Measurements from ENCODE around the gene IL13RA1. TPM values are rescaled to one million over a fixed set of nuclear protein-coding genes. Genes with fewer than 3 reads are reported as not detected.

The IL13RA1 gene
- total RNA-seq, 2 donors from 2014 or later = 14.5 to 29.8 TPM

DNA sequence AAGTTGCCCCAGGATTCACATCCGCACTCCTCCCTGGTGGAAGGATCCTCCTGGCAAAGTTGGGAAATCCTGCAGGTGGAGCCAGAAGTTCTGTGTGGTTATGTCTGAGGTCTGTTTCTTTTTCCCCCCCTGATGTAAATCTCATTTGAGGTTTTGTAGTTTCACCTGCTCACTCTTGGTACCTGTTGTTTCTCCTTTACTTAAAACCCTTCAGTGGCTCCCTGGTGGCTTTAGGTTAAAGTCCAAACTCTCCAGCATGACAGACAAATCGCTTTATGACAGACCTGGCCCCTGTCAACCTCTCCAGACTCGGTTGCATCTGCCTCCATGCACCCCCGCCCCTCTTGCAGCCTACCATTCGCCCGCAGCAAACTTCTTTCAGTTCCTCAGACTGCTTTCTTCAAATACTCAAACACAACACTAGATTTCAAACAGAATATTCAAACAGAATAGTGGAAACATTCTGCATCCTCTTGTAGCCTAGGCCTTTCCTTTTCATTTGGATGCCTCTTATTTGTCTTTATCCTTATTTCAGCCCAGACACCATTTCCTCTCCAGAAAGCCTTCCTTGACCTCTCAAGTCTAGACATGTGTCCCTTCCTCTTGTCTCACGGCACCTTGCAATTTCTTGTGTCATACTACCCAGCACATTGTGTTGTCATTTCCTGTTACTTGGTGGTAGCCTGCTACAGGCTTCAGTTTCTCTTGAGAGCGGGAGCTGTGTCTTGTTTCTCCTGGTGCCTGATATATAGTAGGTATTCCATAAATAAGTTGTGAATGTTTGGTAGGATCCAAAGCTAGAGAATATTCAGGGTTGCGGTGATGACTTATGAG lies 24.8 kb downstream of the IL13RA1 start:
- Histone ChIP-seq H3K4me3 (no peak overlapping the region), H3K27me3 (no peaks in the 10 kb centered on the region), H3K4me1 (no peaks in the 10 kb centered on the region), H3K27ac (no peak overlapping the region), H3K36me3 (no peaks in the 10 kb centered on the region), H3K9me3 (no peaks in the 10 kb centered on the region)
- TF ChIP-seq, protein P1, sequence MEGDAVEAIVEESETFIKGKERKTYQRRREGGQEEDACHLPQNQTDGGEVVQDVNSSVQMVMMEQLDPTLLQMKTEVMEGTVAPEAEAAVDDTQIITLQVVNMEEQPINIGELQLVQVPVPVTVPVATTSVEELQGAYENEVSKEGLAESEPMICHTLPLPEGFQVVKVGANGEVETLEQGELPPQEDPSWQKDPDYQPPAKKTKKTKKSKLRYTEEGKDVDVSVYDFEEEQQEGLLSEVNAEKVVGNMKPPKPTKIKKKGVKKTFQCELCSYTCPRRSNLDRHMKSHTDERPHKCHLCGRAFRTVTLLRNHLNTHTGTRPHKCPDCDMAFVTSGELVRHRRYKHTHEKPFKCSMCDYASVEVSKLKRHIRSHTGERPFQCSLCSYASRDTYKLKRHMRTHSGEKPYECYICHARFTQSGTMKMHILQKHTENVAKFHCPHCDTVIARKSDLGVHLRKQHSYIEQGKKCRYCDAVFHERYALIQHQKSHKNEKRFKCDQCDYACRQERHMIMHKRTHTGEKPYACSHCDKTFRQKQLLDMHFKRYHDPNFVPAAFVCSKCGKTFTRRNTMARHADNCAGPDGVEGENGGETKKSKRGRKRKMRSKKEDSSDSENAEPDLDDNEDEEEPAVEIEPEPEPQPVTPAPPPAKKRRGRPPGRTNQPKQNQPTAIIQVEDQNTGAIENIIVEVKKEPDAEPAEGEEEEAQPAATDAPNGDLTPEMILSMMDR (IDR thresholded peaks at IDR 0.05) = no peak
- no peak for DNase-seq (ENCODE audit: low spot score)

DNA sequence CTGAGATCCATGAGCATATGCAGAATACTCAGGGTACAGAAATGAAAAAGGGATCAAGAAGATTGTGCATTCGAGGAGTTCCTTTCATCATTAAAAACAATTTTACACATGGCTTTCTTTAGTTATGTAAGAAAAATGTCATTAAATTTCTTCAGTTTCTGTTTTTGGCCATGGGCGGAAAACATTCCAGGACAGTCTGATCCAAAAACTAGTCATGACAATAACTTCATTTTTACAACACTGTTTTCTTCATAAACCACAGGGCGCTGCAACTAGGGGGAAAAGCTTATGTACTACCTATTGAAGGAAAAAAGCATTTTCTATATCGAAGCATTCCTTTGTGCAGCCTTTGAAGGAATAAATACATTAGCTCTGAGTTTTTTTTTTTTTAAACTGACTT lies 28.2 kb downstream of the IL13RA1 start:
- TF ChIP-seq, protein P1 (IDR thresholded peaks at IDR 0.05) = no peak
- no peak overlapping the region for H3K4me3 ChIP-seq
- H3K9me3 ChIP-seq = no peaks in the 10 kb centered on the region
- H3K27ac ChIP-seq = no peak overlapping the region
- H3K27me3 ChIP-seq = no peaks in the 10 kb centered on the region
- DNase-seq (ENCODE audit: low spot score) = no peak
- no peaks in the 10 kb centered on the region for H3K36me3 ChIP-seq
- H3K4me1 ChIP-seq = no peaks in the 10 kb centered on the region

DNA sequence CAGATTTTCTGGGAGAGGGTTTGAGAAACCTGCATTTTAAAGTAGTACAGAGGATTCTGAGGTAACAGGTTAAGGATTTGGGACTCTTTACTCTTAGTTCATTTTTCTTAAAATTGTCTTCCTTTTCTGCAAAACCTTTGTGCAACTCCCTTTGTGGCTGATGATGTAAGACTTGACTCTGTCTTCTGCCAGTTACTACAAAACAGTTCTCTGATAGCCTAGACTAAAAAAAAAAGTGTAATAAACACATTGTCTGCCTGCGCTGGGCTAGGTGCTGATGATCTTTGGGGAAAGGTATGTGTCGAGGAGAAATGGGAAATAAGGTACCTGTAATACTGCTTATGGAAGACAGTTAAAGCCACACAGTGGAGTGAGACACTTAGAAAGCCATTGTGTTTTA lies 28.7 kb downstream of the IL13RA1 start:
- Histone ChIP-seq H3K4me3 (no peak overlapping the region), H3K36me3 (no peaks in the 10 kb centered on the region), H3K27me3 (no peaks in the 10 kb centered on the region), H3K4me1 (no peaks in the 10 kb centered on the region), H3K27ac (no peak overlapping the region), H3K9me3 (no peaks in the 10 kb centered on the region)
- TF ChIP-seq, protein P1 (IDR thresholded peaks at IDR 0.05) = no peak
- no peak for DNase-seq (ENCODE audit: low spot score)

DNA sequence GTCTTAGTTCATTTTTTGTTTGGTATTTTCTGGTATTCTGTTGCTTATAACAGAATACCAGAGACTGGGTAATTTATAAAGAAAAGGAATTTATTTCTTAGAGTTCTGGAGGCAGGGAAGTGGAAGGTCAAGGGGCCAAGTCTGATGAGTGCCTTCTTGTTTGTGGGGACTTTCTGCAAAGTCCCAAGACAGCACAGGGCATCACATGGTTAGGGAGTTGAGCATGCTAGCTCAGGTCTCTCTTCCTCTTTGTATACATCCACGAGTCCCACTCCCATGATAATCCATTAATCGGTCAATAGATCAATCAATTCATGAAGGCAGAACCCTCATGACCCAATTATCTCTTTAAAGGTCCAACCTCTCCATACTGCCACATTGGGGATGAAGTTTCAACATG lies 31.1 kb downstream of the IL13RA1 start:
- Histone ChIP-seq H3K4me3 (no peak overlapping the region), H3K27me3 (no peaks in the 10 kb centered on the region), H3K4me1 (no peaks in the 10 kb centered on the region), H3K36me3 (no peaks in the 10 kb centered on the region), H3K9me3 (no peaks in the 10 kb centered on the region), H3K27ac (no peak overlapping the region)
- DNase-seq (ENCODE audit: low spot score) = no peak
- TF ChIP-seq, protein P1 (IDR thresholded peaks at IDR 0.05) = no peak

DNA sequence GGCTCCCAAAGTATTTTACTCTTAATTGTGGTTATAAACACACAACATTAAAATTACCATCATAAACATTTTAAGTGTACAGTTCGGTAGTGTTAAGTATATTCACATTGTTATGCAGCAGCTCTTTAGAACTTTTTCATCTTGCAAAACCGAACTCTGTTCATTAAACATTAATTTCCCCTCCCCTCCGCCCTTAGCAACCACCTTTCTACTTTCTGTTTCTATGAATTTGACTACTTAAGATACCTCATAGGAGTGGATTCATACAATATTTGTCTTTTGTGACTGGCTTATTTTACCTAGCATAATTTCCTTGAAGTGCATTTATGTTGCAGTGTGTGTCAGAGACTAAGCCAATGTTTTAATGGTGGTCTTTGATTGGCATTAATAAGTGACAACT lies 32.6 kb downstream of the IL13RA1 start:
- H3K4me1 ChIP-seq = no peaks in the 10 kb centered on the region
- no peak overlapping the region for H3K27ac ChIP-seq
- H3K27me3 ChIP-seq = no peaks in the 10 kb centered on the region
- DNase-seq (ENCODE audit: low spot score) = no peak
- no peaks in the 10 kb centered on the region for H3K9me3 ChIP-seq
- no peaks in the 10 kb centered on the region for H3K36me3 ChIP-seq
- TF ChIP-seq, protein P1 (IDR thresholded peaks at IDR 0.05) = no peak
- H3K4me3 ChIP-seq = no peak overlapping the region
